Coronary artery (tissue), 2 donors: ENCODE data around the gene CHAF1B.

ENCODE experiments used
- DNase-seq: peaks from one replicate; pipeline ENCODE4 v3.0.0-alpha.2; 2017; ENCODE audit warnings: low spot score
- H3K27ac ChIP-seq, 2 donors: fragments of 200-600 bp; sonication (generic); one replicate each; pipeline ENCODE4 v1.5.1; 2016 to 2019
- H3K4me3 ChIP-seq: fragments of 200-600 bp; sonication (generic); 2 replicates; pipeline ENCODE4 v1.5.1; 2016; ENCODE audit warnings: mild to moderate bottlenecking, moderate library complexity
- TF ChIP-seq, protein P1 (sequence below): fragments of 200-600 bp; sonication (generic); IDR thresholded peaks from one replicate; pipeline ENCODE4 v1.5.1; 2019; ENCODE audit warnings: antibody characterized with exemption

CHAF1B gene

DNA sequence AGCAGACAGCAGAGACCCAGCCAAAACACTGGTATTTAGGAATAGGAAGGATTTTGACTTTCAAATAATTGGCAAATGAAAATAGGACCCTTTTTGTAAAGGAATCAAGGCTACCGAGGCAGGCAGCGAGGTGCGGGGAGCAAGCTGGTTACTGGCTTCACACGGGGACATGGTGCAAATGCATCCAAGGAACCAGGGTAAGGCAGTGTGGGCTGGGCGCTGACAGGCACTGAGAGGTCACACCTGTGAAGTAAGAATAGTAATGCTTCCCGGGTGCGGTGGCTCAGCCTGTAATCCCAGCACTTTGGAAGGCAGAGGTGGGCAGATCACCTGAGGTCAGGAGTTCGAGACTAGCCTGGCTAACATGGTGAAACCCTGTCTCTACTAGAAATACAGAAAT lies 15.5 kb downstream of the CHAF1B start:
- no peak for DNase-seq
- TF ChIP-seq, protein P1, sequence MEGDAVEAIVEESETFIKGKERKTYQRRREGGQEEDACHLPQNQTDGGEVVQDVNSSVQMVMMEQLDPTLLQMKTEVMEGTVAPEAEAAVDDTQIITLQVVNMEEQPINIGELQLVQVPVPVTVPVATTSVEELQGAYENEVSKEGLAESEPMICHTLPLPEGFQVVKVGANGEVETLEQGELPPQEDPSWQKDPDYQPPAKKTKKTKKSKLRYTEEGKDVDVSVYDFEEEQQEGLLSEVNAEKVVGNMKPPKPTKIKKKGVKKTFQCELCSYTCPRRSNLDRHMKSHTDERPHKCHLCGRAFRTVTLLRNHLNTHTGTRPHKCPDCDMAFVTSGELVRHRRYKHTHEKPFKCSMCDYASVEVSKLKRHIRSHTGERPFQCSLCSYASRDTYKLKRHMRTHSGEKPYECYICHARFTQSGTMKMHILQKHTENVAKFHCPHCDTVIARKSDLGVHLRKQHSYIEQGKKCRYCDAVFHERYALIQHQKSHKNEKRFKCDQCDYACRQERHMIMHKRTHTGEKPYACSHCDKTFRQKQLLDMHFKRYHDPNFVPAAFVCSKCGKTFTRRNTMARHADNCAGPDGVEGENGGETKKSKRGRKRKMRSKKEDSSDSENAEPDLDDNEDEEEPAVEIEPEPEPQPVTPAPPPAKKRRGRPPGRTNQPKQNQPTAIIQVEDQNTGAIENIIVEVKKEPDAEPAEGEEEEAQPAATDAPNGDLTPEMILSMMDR: no peak
- H3K27ac ChIP-seq: no peak overlapping the region
- H3K4me3 ChIP-seq: no peak overlapping the region

DNA sequence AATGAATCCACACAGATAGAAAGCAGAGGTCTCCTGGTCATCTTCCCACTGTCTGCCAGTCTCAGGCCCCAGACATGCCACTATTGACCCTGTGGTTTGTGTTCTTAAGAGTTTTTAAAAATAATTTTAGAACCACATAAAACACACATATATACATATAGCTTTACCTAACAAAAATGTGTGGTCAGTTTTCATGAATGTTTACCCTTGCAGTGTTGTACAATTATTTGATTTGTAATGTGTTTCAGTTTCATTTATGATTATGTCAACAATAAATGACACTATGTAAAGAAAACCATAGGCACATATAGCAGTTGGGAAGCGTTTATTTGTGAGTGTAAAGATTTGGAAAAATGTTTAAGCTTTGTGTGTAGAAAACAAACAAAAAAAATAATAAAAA lies 17.1 kb downstream of the CHAF1B start:
- no peak for DNase-seq
- H3K27ac ChIP-seq: no peak overlapping the region
- TF ChIP-seq, protein P1: no peak
- no peak overlapping the region for H3K4me3 ChIP-seq

DNA sequence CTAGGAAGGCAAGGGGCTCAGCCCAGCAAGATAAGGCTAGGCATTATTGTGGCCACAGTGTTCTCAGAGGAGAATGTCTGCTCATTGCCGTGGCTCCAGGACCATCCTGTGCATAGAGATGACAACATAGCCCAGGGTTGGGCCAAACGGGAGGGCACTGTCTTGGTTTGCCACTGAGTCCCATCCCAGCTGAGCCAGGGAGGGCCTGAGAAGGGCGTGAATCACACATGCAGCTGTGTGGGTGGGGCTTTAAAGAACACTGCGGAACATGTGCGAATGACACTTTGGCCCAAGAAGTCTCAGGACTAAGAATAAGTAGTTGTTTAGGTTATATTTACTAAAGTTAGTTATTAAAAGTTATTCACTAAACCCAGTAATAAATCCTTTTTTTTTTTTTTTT lies 18.5 kb downstream of the CHAF1B start:
- H3K4me3 ChIP-seq: no peak overlapping the region
- H3K27ac ChIP-seq: no peak overlapping the region
- TF ChIP-seq, protein P1: no peak
- DNase-seq: no peak

- DNase-seq: no peak
- H3K27ac ChIP-seq: no peak overlapping the region
- TF ChIP-seq, protein P1: no peak
- H3K4me3 ChIP-seq: no peak overlapping the region
Observed at GRCh38 chr21:36408568-36408967, 23.4 kb downstream of the CHAF1B start.

DNA sequence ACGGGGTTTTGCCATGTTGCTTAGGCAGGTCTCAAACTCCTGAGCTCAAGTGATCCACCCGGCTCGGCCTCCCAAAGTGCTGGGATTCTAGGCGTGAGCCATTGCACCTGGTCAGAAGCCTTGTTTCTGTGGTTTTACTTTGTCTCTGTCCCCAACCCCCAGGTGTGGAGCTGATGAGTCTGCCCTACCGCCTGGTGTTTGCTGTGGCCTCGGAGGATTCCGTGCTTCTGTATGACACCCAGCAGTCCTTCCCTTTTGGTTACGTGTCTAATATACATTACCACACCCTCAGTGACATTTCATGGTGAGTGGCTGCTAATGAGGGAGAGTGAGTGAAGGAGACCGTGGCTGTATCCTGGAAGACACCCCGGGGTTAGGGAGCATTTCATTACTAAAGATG lies 26.1 kb downstream of the CHAF1B start:
- TF ChIP-seq, protein P1: no peak
- no peak overlapping the region for H3K4me3 ChIP-seq
- no peak overlapping the region for H3K27ac ChIP-seq
- no peak for DNase-seq

DNA sequence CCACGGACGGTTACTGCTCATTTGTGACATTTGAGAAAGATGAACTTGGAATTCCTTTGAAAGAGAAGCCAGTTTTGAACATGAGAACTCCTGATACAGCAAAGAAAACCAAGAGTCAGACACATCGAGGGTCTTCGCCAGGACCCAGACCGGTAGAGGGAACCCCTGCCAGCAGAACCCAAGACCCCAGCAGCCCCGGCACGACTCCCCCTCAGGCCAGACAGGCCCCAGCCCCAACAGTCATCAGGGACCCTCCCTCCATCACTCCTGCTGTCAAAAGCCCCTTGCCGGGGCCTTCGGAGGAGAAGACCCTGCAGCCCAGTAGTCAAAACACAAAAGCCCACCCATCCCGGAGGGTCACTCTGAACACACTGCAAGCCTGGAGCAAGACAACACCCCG lies 27.7 kb downstream of the CHAF1B start:
- DNase-seq: no peak
- no peak overlapping the region for H3K4me3 ChIP-seq
- no peak overlapping the region for H3K27ac ChIP-seq
- TF ChIP-seq, protein P1: no peak

- TF ChIP-seq, protein P1: no peak
- DNase-seq: no peak
- Histone ChIP-seq H3K27ac (no peak overlapping the region), H3K4me3 (no peak overlapping the region)
Observed at GRCh38 chr21:36415375-36415774, 30.2 kb downstream of the CHAF1B start.
